H4 (cell line): ENCODE measurements around the gene KRT85. TPM values are rescaled to one million over a fixed set of nuclear protein-coding genes. Genes with fewer than 3 reads are reported as not detected.

Experiments used
- DNase-seq: peaks from one replicate; pipeline ENCODE4 v3.0.0-alpha.2; 2015; ENCODE audit warnings: low spot score
- total RNA-seq: library from RNA; depleted of rRNA; stranded (reverse); fragments of >200 nt; shearing (Covaris generic); gene quantifications from 2 replicates; pipeline ENCODE4 v1.2.3, GENCODE V29; 2014

The KRT85 gene
- total RNA-seq, 1 experiment from 2014 or later: not detected

GRCh38 chr12:52367876-52368275 is 595 bp upstream of the KRT85 start:
- no peak for DNase-seq

- DNase-seq: no peak
Measured at GRCh38 chr12:52364901-52365489, 2.3 kb downstream of the KRT85 start.

- no peak for DNase-seq
Measured at GRCh38 chr12:52364061-52364460, 3.2 kb downstream of the KRT85 start.

GRCh38 chr12:52363111-52363679 is 4.1 kb downstream of the KRT85 start:
- no peak for DNase-seq

GRCh38 chr12:52362118-52362726 is 5.1 kb downstream of the KRT85 start:
- DNase-seq: no peak

GRCh38 chr12:52361553-52361952 is 5.7 kb downstream of the KRT85 start:
- no peak for DNase-seq

- no peak for DNase-seq
Measured at GRCh38 chr12:52360663-52361271, 6.5 kb downstream of the KRT85 start.

- DNase-seq: no peak
Measured at GRCh38 chr12:52360106-52360662, 7.1 kb downstream of the KRT85 start.

- no peak for DNase-seq
Measured at GRCh38 chr12:52359621-52360061, 7.6 kb downstream of the KRT85 start.

- DNase-seq: peak; percentile 48
Measured at GRCh38 chr12:52358575-52359350, 8.5 kb downstream of the KRT85 start.

- DNase-seq: no peak
Measured at GRCh38 chr12:52356762-52357580, 10.3 kb downstream of the KRT85 start.

GRCh38 chr12:52356031-52356761 is 11.1 kb downstream of the KRT85 start:
- no peak for DNase-seq

- DNase-seq: no peak
Measured at GRCh38 chr12:52355176-52355575, 12.1 kb downstream of the KRT85 start.

- no peak for DNase-seq
Measured at GRCh38 chr12:52354200-52354599, 13.1 kb downstream of the KRT85 start.

- DNase-seq: no peak
Measured at GRCh38 chr12:52353766-52354165, 13.5 kb downstream of the KRT85 start.

GRCh38 chr12:52352951-52353350 is 14.3 kb downstream of the KRT85 start:
- no peak for DNase-seq

- DNase-seq: no peak
Measured at GRCh38 chr12:52351196-52352059, 15.9 kb downstream of the KRT85 start.

GRCh38 chr12:52350786-52351185 is 16.5 kb downstream of the KRT85 start:
- no peak for DNase-seq

- DNase-seq: no peak
Measured at GRCh38 chr12:52350021-52350620, 17.2 kb downstream of the KRT85 start.
